ENCODE results near the gene DCAF11.

DNA sequence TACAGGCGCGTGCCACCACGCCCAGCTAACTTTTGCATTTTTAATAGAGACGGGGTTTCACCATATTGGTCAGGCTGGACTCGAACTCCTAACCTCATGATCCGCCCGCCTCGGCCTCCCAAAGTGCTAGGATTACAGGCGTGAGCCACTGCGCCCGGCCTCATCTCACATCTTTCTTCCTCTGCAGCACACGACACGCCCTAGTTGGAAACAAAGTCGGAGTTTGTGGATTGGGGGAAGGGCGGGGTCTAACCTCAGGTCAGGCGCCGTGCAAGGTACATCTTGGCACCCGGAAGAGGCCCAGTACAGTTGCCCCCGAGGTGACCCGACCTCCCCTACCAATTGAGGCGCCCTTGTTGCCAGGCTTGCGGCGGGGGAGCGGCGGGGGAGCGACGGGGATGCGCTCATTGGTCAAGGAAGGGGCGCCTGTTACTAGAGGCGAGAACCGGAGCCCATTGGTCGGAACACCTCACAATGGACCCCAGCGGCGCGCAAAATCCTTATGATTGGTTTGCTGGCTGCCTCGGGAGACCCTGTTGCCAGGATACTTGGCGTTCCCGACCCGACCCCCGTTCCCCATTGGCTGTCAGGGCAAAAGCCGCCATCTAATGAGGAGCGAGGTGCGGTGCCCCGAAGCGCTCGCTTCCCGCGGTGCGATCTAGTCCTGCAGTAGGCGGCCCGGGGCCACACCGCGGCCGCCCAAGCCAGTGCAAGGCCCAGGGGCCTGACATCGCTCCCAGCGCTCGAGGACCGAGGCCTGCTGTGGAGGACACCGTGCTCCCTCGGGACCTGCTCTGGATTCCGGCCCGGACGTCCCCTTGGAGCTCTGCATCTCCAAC lies 57.1 kb downstream of the DCAF11 start, which contains the start of gene REC8:
- TF ChIP-seq, protein P1, sequence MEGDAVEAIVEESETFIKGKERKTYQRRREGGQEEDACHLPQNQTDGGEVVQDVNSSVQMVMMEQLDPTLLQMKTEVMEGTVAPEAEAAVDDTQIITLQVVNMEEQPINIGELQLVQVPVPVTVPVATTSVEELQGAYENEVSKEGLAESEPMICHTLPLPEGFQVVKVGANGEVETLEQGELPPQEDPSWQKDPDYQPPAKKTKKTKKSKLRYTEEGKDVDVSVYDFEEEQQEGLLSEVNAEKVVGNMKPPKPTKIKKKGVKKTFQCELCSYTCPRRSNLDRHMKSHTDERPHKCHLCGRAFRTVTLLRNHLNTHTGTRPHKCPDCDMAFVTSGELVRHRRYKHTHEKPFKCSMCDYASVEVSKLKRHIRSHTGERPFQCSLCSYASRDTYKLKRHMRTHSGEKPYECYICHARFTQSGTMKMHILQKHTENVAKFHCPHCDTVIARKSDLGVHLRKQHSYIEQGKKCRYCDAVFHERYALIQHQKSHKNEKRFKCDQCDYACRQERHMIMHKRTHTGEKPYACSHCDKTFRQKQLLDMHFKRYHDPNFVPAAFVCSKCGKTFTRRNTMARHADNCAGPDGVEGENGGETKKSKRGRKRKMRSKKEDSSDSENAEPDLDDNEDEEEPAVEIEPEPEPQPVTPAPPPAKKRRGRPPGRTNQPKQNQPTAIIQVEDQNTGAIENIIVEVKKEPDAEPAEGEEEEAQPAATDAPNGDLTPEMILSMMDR (IDR thresholded peaks at IDR 0.05): no peak
- TF ChIP-seq POLR2A (IDR thresholded peaks at IDR 0.05): no peak
